ENCODE data around the gene CLEC4G.

DNA sequence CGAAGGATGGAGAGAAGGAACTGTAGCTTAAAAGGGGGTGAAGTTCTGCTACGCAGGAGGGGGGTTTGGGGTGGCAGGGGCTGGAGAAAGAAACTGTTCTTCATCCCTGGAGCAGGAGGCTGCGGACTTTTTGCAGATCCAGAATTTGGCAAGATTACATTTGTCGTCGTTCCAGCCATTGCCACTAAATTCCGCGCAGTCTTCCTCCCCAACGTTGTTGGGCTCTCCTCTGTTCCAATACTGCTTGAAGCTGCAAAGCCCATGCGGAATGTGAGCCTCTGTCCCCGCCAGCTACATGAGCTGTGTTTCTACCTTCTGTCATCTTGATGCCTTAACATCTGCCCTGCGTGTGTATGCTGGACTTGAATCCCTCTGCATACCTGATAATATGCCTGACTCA is 11.1 kb upstream of the CLEC4G start:
- TF ChIP-seq, protein P1, sequence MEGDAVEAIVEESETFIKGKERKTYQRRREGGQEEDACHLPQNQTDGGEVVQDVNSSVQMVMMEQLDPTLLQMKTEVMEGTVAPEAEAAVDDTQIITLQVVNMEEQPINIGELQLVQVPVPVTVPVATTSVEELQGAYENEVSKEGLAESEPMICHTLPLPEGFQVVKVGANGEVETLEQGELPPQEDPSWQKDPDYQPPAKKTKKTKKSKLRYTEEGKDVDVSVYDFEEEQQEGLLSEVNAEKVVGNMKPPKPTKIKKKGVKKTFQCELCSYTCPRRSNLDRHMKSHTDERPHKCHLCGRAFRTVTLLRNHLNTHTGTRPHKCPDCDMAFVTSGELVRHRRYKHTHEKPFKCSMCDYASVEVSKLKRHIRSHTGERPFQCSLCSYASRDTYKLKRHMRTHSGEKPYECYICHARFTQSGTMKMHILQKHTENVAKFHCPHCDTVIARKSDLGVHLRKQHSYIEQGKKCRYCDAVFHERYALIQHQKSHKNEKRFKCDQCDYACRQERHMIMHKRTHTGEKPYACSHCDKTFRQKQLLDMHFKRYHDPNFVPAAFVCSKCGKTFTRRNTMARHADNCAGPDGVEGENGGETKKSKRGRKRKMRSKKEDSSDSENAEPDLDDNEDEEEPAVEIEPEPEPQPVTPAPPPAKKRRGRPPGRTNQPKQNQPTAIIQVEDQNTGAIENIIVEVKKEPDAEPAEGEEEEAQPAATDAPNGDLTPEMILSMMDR (IDR thresholded peaks at IDR 0.05): no peak
- TF ChIP-seq POLR2A (IDR thresholded peaks at IDR 0.05) (no peak), POLR2AphosphoS5 (IDR thresholded peaks at IDR 0.05) (no peak)
